IgD-negative memory B cell (primary cell): ENCODE results near the gene LAMP1. TPM values are rescaled to one million over a fixed set of nuclear protein-coding genes. Genes with fewer than 3 reads are reported as not detected.

Experiments
- H3K27ac Mint-ChIP-seq, 3 donors: one replicate each; pipeline ENCODE4 v1.8.0; 2020 to 2022; ENCODE audit warnings: mild to moderate bottlenecking in 3 of 3, mixed read lengths in 3 of 3, moderate library complexity in 1 of 3
- H3K27me3 Mint-ChIP-seq: one replicate; pipeline ENCODE4 v1.8.0; 2021; ENCODE audit warnings: mixed read lengths
- H3K36me3 Mint-ChIP-seq: one replicate; pipeline ENCODE4 v1.8.0; 2020; ENCODE audit warnings: mild to moderate bottlenecking, mixed read lengths
- H3K4me1 Mint-ChIP-seq, 3 donors: one replicate each; pipeline ENCODE4 v1.8.0; 2020 to 2022; ENCODE audit warnings: mixed read lengths in 3 of 3, mild to moderate bottlenecking in 1 of 3
- H3K4me3 Mint-ChIP-seq, 4 donors: one replicate each; pipeline ENCODE4 v1.8.0; 2020 to 2022; ENCODE audit warnings: mild to moderate bottlenecking in 4 of 4, mixed read lengths in 4 of 4, moderate library complexity in 3 of 4
- H3K9me3 Mint-ChIP-seq, 3 donors: one replicate each; pipeline ENCODE4 v1.8.0; 2020 to 2021; ENCODE audit warnings: mixed read lengths in 3 of 3, mild to moderate bottlenecking in 1 of 3
- polyA plus RNA-seq: library from polyadenylated mRNA; unstranded; fragments of 300-500 nt; fragmentation: Illumina TruSeq; gene quantifications from one replicate; pipeline ENCODE4 v1.2.3, GENCODE V29; 2021

Gene LAMP1
- polyA plus RNA-seq, 1 donor from 2014 or later = 21.7 TPM

- Mint-ChIP-seq H3K27me3 (peaks cover 2% of the 10 kb centered on the region), H3K36me3 (peaks cover 2% of the 10 kb centered on the region), H3K27ac (no peak overlapping the region), H3K4me1 (peaks cover 0 to 3% (median 0%) of the 10 kb centered on the region in 3 donors), H3K9me3 (peaks cover 0 to 5% (median 3%) of the 10 kb centered on the region in 3 donors), H3K4me3 (no peak overlapping the region)
Measured at GRCh38 chr13:113350065-113350937, 53.3 kb downstream of the LAMP1 start.

GRCh38 chr13:113350938-113351335 lies 53.9 kb downstream of the LAMP1 start:
- Mint-ChIP-seq H3K4me3 (no peak overlapping the region), H3K27me3 (peaks cover 7% of the 10 kb centered on the region), H3K27ac (no peak overlapping the region), H3K4me1 (no peaks in the 10 kb centered on the region), H3K36me3 (peaks cover 1% of the 10 kb centered on the region), H3K9me3 (peaks cover 0 to 7% (median 0%) of the 10 kb centered on the region in 3 donors)

GRCh38 chr13:113351514-113352026 lies 54.5 kb downstream of the LAMP1 start:
- H3K27me3 Mint-ChIP-seq = peaks cover 7% of the 10 kb centered on the region
- no peak overlapping the region for H3K27ac Mint-ChIP-seq
- H3K4me3 Mint-ChIP-seq = no peak overlapping the region
- H3K4me1 Mint-ChIP-seq = no peaks in the 10 kb centered on the region
- H3K36me3 Mint-ChIP-seq = peaks cover 1% of the 10 kb centered on the region
- peaks cover 0 to 7% (median 0%) of the 10 kb centered on the region in 3 donors for H3K9me3 Mint-ChIP-seq

GRCh38 chr13:113353254-113353653 lies 56.2 kb downstream of the LAMP1 start:
- H3K36me3 Mint-ChIP-seq = peaks cover 1% of the 10 kb centered on the region
- H3K9me3 Mint-ChIP-seq = peaks cover 0 to 7% (median 0%) of the 10 kb centered on the region in 3 donors
- peaks cover 8% of the 10 kb centered on the region for H3K27me3 Mint-ChIP-seq
- H3K4me3 Mint-ChIP-seq = no peak overlapping the region
- H3K27ac Mint-ChIP-seq = no peak overlapping the region
- no peaks in the 10 kb centered on the region for H3K4me1 Mint-ChIP-seq

GRCh38 chr13:113354831-113355610 lies 58.0 kb downstream of the LAMP1 start:
- no peak overlapping the region for H3K4me3 Mint-ChIP-seq
- H3K4me1 Mint-ChIP-seq = no peaks in the 10 kb centered on the region
- H3K27me3 Mint-ChIP-seq = peaks cover 10% of the 10 kb centered on the region
- no peak overlapping the region for H3K27ac Mint-ChIP-seq
- peaks cover 1% of the 10 kb centered on the region for H3K36me3 Mint-ChIP-seq
- H3K9me3 Mint-ChIP-seq = peaks cover 0 to 7% (median 0%) of the 10 kb centered on the region in 3 donors

GRCh38 chr13:113355621-113356020 lies 58.6 kb downstream of the LAMP1 start:
- H3K27ac Mint-ChIP-seq = no peak overlapping the region
- H3K4me1 Mint-ChIP-seq = no peaks in the 10 kb centered on the region
- peaks cover 1% of the 10 kb centered on the region for H3K36me3 Mint-ChIP-seq
- peaks cover 0 to 3% (median 0%) of the 10 kb centered on the region in 3 donors for H3K9me3 Mint-ChIP-seq
- no peak overlapping the region for H3K4me3 Mint-ChIP-seq
- peaks cover 14% of the 10 kb centered on the region for H3K27me3 Mint-ChIP-seq

GRCh38 chr13:113356596-113356995 lies 59.6 kb downstream of the LAMP1 start:
- H3K27ac Mint-ChIP-seq = no peak overlapping the region
- no peak overlapping the region for H3K4me3 Mint-ChIP-seq
- peaks cover 0 to 3% (median 0%) of the 10 kb centered on the region in 3 donors for H3K9me3 Mint-ChIP-seq
- peaks cover 0 to 3% (median 0%) of the 10 kb centered on the region in 3 donors for H3K4me1 Mint-ChIP-seq
- H3K27me3 Mint-ChIP-seq = peaks cover 16% of the 10 kb centered on the region
- H3K36me3 Mint-ChIP-seq = peaks cover 1% of the 10 kb centered on the region

GRCh38 chr13:113357529-113357928 lies 60.5 kb downstream of the LAMP1 start:
- Mint-ChIP-seq H3K4me1 (peaks cover 0 to 4% (median 0%) of the 10 kb centered on the region in 3 donors), H3K27me3 (peaks cover 17% of the 10 kb centered on the region), H3K9me3 (peaks cover 0 to 3% (median 0%) of the 10 kb centered on the region in 3 donors), H3K4me3 (no peak overlapping the region), H3K36me3 (peaks cover 1% of the 10 kb centered on the region), H3K27ac (no peak overlapping the region)

GRCh38 chr13:113358653-113359190 lies 61.7 kb downstream of the LAMP1 start:
- Mint-ChIP-seq H3K9me3 (peaks cover 0 to 3% (median 0%) of the 10 kb centered on the region in 3 donors), H3K36me3 (peaks cover 1% of the 10 kb centered on the region), H3K4me3 (no peak overlapping the region), H3K27me3 (peaks cover 22% of the 10 kb centered on the region), H3K27ac (no peak overlapping the region), H3K4me1 (peaks cover 0 to 4% (median 0%) of the 10 kb centered on the region in 3 donors)

- peaks cover 0 to 3% (median 0%) of the 10 kb centered on the region in 3 donors for H3K9me3 Mint-ChIP-seq
- H3K4me3 Mint-ChIP-seq = no peak overlapping the region
- H3K27me3 Mint-ChIP-seq = peaks cover 22% of the 10 kb centered on the region
- peaks cover 1% of the 10 kb centered on the region for H3K36me3 Mint-ChIP-seq
- no peak overlapping the region for H3K27ac Mint-ChIP-seq
- peaks cover 0 to 4% (median 0%) of the 10 kb centered on the region in 3 donors for H3K4me1 Mint-ChIP-seq
Measured at GRCh38 chr13:113359571-113359970, 62.5 kb downstream of the LAMP1 start.

- H3K9me3 Mint-ChIP-seq = peaks cover 0 to 3% (median 0%) of the 10 kb centered on the region in 3 donors
- no peak overlapping the region for H3K4me3 Mint-ChIP-seq
- H3K27ac Mint-ChIP-seq = no peak overlapping the region
- H3K4me1 Mint-ChIP-seq = peaks cover 0 to 4% (median 0%) of the 10 kb centered on the region in 3 donors
- peaks cover 1% of the 10 kb centered on the region for H3K36me3 Mint-ChIP-seq
- peaks cover 25% of the 10 kb centered on the region for H3K27me3 Mint-ChIP-seq
Measured at GRCh38 chr13:113360446-113360845, 63.4 kb downstream of the LAMP1 start.

- Mint-ChIP-seq H3K9me3 (no peaks in the 10 kb centered on the region), H3K27me3 (peaks cover 31% of the 10 kb centered on the region), H3K27ac (no peak overlapping the region), H3K4me1 (peaks cover 0 to 4% (median 2%) of the 10 kb centered on the region in 3 donors), H3K36me3 (no peaks in the 10 kb centered on the region), H3K4me3 (no peak overlapping the region)
Measured at GRCh38 chr13:113361406-113361805, 64.4 kb downstream of the LAMP1 start.

GRCh38 chr13:113364311-113364889 lies 67.4 kb downstream of the LAMP1 start:
- no peaks in the 10 kb centered on the region for H3K9me3 Mint-ChIP-seq
- H3K27ac Mint-ChIP-seq = no peak overlapping the region
- peaks cover 0 to 4% (median 2%) of the 10 kb centered on the region in 3 donors for H3K4me1 Mint-ChIP-seq
- peaks cover 29% of the 10 kb centered on the region for H3K27me3 Mint-ChIP-seq
- H3K36me3 Mint-ChIP-seq = no peaks in the 10 kb centered on the region
- no peak overlapping the region for H3K4me3 Mint-ChIP-seq

- peak overlapping the region in 2 of 3 donors; percentile 47 to 71 for H3K27ac Mint-ChIP-seq
Measured at GRCh38 chr13:113364901-113365582, 68.0 kb downstream of the LAMP1 start.

More at GRCh38 chr13:113364901-113365582, 68.0 kb downstream of the LAMP1 start:
- Mint-ChIP-seq H3K4me3 (peak overlapping the region in 3 of 4 donors; percentile 29 to 83 (median 44)), H3K36me3 (no peaks in the 10 kb centered on the region), H3K27me3 (peaks cover 27% of the 10 kb centered on the region), H3K4me1 (peaks cover 0 to 4% (median 2%) of the 10 kb centered on the region in 3 donors), H3K9me3 (no peaks in the 10 kb centered on the region)
